GM20431 (cell line): ENCODE results near the gene DCLRE1C.
"Not testable (repeated sequence)": the region's sequence is repeated elsewhere in the genome, so short reads cannot be mapped to it uniquely, and the experiment has no call there.

Experiments used
- in situ Hi-C: fragments of 300-500 bp; cut with MseI, MboI; formaldehyde crosslinking; loops from one replicate; pipeline ENCODE4 v1.15.0; 2020; ENCODE audit warnings: low sequenced_read_pairs; ENCODE audit not compliant: unreplicated experiment

Gene DCLRE1C

GRCh38 chr10:14904316-14904732, 49.6 kb downstream of the DCLRE1C start:
- in situ Hi-C loops = no loop called here

DNA sequence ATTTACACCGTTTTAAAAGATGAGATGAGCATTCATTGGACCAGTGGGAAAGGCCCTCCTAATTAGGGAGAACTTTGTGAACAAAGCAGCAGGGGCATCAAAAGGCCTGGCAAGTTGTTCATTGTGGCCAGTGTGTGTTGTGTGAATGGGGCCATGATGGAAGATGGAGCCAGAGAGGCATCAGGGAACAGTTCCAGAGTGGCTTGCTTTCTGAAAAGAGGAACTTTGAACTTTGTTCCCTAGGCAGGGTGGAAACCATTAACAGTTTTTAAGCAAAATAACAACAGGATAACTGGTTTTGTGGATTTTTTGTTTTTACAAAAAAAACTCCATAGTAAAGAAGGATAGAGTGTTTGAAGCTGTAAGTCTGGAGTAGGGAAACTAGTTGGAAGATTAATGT, 62.7 kb downstream of the DCLRE1C start:
- in situ Hi-C loops = no loop called here

GRCh38 chr10:14889318-14889717, 64.6 kb downstream of the DCLRE1C start:
- in situ Hi-C loops = no loop called here

GRCh38 chr10:14884082-14884481, 69.8 kb downstream of the DCLRE1C start:
- in situ Hi-C loops = no loop called here

DNA sequence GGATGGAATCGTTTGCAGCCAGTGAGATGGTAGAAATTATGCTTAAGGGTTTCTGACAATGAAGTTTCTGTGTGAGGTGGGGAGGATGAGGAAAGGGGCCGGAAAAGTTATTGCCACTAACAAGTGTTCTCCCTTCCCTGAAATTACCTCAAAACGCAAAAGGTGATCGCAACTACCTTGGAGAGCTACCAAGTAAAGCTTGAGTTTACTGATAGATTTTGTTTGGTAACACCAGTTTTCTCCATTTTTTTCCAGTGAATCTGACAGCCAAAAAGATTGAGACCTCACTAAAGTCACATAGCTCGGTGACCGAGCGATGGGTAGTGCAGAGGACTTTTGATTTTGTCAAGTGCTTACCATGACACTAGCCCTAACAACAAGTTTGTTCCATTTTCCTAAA, 73.7 kb downstream of the DCLRE1C start:
- in situ Hi-C loops = no loop called here

DNA sequence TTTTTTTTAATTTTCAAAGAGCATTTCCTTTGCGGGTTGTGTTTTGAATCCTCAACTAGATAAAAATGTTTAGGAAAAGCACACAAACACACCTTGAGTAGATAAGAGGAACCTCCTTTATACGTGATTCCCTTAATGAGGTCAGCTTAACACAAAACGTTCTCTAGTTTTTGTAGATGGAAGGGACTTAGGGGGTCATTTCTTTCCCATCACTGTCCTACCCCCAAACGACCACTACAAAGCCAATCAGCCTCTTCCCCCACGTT, 74.0 kb downstream of the DCLRE1C start:
- in situ Hi-C loops = no loop called here

DNA sequence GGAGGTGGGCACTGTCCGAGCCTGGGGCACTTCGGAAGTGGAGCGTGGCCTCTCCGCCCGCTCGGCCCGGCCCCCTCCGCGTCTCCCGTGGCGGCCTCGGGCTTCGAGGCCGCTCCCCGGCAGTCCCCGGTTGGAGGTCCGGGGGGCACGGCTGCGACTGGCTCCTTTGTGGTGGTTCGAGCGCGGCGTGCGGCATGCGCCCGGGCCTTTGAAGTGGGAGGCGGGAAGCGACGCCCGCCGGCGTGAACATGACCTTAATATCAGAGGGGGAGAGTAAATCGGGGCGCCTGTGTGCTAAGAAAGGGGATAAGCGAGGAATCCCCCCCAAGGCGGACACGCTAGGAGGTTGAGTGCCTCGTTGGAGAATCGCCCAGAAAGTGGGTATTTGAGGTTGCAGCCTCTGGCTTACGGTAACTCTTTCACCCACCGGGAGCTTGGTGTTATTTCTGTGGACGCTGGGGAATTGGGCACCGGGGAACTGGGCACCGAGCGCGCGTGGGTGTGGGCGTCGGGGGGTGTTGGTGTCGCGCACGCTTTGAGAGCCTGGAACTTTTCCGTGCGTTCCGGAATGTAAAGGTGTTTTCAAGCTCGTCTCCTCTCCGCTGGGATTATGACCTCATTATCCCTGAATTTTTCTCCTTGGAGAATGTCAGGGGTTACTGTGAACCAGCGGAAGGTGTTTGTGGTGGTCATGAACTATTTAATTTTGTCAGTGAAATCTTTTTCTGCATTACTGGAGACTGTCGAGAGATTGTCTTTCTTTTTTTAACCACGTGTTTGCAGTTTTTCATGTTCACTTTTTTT, 74.6 kb downstream of the DCLRE1C start:
- in situ Hi-C loops = no loop called here

GRCh38 chr10:14878266-14879123, 75.4 kb downstream of the DCLRE1C start, which contains the start of gene SUV39H2:
TSS of gene SUV39H2 (plus strand) at chr10:14878866. CDS start at chr10:14878889, 23 bp downstream.
- in situ Hi-C loops = no loop called here

- in situ Hi-C loops = no loop called here
These were observed 77.1 kb downstream of the DCLRE1C start for GRCh38 chr10:14876764-14877163.

- in situ Hi-C loops = no loop called here
These were observed 78.0 kb downstream of the DCLRE1C start for GRCh38 chr10:14875941-14876340.

GRCh38 chr10:14873090-14873760, 80.7 kb downstream of the DCLRE1C start:
- in situ Hi-C loops = no loop called here

DNA sequence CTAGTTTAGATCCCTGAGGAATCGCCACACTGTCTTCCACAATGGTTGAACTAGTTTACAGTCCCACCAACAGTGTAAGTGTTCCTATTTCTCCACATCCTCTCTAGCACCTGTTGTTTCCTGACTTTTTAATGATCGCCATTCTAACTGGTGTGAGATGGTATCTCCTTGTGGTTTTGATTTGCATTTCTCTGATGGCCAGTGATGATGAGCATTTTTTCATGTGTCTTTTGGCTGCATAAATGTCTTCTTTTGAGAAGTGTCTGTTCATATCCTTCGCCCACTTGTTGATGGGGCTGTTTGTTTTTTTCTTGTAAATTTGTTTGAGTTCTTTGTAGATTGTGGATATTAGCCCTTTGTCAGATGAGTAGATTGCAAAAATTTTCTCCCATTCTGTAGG, 89.0 kb downstream of the DCLRE1C start:
- in situ Hi-C loops = not testable (repeated sequence)

GRCh38 chr10:14864466-14864865, 89.4 kb downstream of the DCLRE1C start:
- in situ Hi-C loops = not testable (repeated sequence)

- in situ Hi-C loops = no loop called here
These were observed 93.1 kb downstream of the DCLRE1C start for GRCh38 chr10:14860791-14861190.

DNA sequence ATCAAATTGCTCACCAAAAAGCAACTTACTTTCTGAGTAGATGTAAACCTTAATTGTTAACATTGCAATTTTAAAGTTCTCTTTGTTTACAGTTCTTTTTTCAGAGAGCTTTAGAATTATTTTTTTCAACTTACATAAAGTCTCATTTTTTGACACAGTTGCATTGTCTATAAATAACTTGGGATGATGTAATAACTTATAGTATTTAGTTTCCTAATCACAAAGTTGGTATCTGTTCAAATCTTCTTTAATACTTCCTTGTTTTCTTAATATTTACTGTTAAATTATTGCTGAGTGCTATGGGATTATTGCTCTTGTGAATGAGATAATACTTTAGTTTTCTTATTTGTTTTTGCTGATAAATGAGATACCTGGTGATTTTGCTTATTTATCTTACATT, 94.1 kb downstream of the DCLRE1C start:
- in situ Hi-C loops = no loop called here

GRCh38 chr10:14859043-14859442, 94.9 kb downstream of the DCLRE1C start:
- in situ Hi-C loops = no loop called here

DNA sequence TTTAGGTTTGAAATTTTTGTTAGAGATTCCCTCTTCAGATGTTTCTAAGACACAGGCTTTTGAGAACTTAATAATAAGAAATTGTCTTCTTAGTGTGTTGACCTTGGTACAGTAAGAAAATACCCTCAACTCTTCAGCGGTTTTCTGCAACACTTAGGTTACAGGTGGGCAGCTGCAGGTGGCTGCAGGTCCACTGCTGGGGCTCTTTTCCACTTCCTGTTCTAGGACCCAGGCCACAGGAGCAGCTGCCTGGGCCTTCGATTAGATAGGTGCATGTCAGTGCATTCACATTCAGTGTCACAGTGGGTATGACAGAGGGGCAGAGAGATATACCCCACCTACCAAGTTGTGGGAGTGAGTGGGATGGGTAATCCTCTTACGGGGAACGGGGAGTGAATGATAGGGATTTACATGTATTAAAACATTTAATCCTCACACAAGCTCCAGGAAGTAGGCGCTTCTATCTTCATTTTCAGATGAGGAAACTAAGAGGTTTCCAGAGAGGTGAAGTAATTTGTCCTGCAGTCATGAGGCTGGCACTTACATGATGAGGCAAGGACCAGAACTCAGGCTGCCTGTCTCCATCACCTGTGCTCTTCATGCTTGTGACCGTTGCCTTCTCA, 95.4 kb downstream of the DCLRE1C start:
- in situ Hi-C loops = no loop called here

GRCh38 chr10:14855453-14855852, 98.4 kb downstream of the DCLRE1C start:
- in situ Hi-C loops = no loop called here

GRCh38 chr10:14852236-14852635, 101.7 kb downstream of the DCLRE1C start:
- in situ Hi-C loops = no loop called here
